HCT116 (cell line): Measurements from ENCODE around the gene BRINP3.

Experiments
- CEBPB ChIP-seq: IDR thresholded peaks from 2 replicates; pipeline ENCODE4 v1.6.1; 2012; ENCODE audit warnings: low read depth
- JUND ChIP-seq: IDR thresholded peaks from 2 replicates; pipeline ENCODE4 v1.6.1; 2012
- POLR2A ChIP-seq: IDR thresholded peaks from 2 replicates; pipeline ENCODE4 v1.7.0; 2011; ENCODE audit warnings: borderline replicate concordance; ENCODE audit not compliant: insufficient read depth, insufficient read length; ENCODE audit errors: extremely low read depth
- POLR2AphosphoS5 ChIP-seq: IDR thresholded peaks from 2 replicates; pipeline ENCODE4 v1.6.1; 2011; ENCODE audit warnings: mild to moderate bottlenecking, low read depth, low read length, moderate library complexity
- SIN3A ChIP-seq: IDR thresholded peaks from 2 replicates; pipeline ENCODE4 v1.6.1; 2012; ENCODE audit warnings: low read depth
- ZNF274 ChIP-seq: fragments of 200-500 bp; sonication (Bioruptor generic); IDR thresholded peaks from 2 replicates; pipeline ENCODE4 v1.6.1; 2014; ENCODE audit warnings: mild to moderate bottlenecking, low read depth, low read length, inconsistent platforms
- TF ChIP-seq, protein P1 (sequence below), 3 experiments: fragments of 200-600 bp in 1 of 3; sonication (generic) in 1 of 3; IDR thresholded peaks in 2 of 3; conservative IDR thresholded peaks in 1 of 3; 2 replicates each; pipeline ENCODE4 v1.5.1; 2012 to 2017; ENCODE audit warnings: low read depth in 2 of 3, low read length in 2 of 3, antibody characterized with exemption in 1 of 3, borderline replicate concordance in 1 of 3, control low read depth in 1 of 3, mild to moderate bottlenecking in 1 of 3, mixed read lengths in 1 of 3, mixed run types in 1 of 3, moderate library complexity in 1 of 3; ENCODE audit not compliant: insufficient read depth in 1 of 3
- TF ChIP-seq, protein P2 (sequence below): IDR thresholded peaks from 2 replicates; pipeline ENCODE4 v1.6.1; 2011; ENCODE audit warnings: mild to moderate bottlenecking, low read length, moderate library complexity; ENCODE audit not compliant: insufficient replicate concordance; ENCODE audit errors: extremely low read depth
- TF ChIP-seq, protein P3 (sequence below): IDR thresholded peaks from 2 replicates; pipeline ENCODE4 v1.6.1; 2012; ENCODE audit warnings: low read depth

DNA sequence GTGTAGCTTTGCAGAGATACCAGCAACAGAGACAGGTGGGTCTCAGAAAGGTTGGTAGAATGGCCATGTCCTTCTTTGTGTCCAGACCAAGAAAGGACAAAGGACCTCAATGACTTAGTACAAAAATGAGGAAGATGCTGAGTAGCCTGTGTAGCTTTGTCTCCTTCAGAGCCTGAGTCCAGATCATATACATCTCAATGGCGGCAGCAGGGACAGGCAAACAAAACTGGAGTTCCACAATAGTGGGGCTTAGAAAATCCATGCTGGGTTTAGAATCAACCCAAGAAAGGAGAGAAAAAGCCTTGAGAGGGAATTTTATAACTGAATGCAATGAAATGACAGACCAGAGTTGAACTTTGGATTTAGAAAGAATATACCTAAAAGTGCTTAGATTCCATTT is 339.0 kb downstream of the BRINP3 start:
- TF ChIP-seq, protein P1, sequence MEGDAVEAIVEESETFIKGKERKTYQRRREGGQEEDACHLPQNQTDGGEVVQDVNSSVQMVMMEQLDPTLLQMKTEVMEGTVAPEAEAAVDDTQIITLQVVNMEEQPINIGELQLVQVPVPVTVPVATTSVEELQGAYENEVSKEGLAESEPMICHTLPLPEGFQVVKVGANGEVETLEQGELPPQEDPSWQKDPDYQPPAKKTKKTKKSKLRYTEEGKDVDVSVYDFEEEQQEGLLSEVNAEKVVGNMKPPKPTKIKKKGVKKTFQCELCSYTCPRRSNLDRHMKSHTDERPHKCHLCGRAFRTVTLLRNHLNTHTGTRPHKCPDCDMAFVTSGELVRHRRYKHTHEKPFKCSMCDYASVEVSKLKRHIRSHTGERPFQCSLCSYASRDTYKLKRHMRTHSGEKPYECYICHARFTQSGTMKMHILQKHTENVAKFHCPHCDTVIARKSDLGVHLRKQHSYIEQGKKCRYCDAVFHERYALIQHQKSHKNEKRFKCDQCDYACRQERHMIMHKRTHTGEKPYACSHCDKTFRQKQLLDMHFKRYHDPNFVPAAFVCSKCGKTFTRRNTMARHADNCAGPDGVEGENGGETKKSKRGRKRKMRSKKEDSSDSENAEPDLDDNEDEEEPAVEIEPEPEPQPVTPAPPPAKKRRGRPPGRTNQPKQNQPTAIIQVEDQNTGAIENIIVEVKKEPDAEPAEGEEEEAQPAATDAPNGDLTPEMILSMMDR (IDR thresholded peaks at IDR 0.05 in 2 of 3, conservative IDR thresholded peaks at IDR 0.05 in 1 of 3; ENCODE audit: borderline replicate concordance in 1 of 3, insufficient read depth in 1 of 3, low read depth in 2 of 3, low read length in 2 of 3): no peak
- TF ChIP-seq CEBPB: no peak
- TF ChIP-seq POLR2A: no peak
- TF ChIP-seq JUND: no peak
- no peak for TF ChIP-seq SIN3A
- TF ChIP-seq POLR2AphosphoS5: no peak
- TF ChIP-seq, protein P2, sequence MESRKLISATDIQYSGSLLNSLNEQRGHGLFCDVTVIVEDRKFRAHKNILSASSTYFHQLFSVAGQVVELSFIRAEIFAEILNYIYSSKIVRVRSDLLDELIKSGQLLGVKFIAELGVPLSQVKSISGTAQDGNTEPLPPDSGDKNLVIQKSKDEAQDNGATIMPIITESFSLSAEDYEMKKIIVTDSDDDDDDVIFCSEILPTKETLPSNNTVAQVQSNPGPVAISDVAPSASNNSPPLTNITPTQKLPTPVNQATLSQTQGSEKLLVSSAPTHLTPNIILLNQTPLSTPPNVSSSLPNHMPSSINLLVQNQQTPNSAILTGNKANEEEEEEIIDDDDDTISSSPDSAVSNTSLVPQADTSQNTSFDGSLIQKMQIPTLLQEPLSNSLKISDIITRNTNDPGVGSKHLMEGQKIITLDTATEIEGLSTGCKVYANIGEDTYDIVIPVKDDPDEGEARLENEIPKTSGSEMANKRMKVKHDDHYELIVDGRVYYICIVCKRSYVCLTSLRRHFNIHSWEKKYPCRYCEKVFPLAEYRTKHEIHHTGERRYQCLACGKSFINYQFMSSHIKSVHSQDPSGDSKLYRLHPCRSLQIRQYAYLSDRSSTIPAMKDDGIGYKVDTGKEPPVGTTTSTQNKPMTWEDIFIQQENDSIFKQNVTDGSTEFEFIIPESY: no peak
- TF ChIP-seq, protein P3, sequence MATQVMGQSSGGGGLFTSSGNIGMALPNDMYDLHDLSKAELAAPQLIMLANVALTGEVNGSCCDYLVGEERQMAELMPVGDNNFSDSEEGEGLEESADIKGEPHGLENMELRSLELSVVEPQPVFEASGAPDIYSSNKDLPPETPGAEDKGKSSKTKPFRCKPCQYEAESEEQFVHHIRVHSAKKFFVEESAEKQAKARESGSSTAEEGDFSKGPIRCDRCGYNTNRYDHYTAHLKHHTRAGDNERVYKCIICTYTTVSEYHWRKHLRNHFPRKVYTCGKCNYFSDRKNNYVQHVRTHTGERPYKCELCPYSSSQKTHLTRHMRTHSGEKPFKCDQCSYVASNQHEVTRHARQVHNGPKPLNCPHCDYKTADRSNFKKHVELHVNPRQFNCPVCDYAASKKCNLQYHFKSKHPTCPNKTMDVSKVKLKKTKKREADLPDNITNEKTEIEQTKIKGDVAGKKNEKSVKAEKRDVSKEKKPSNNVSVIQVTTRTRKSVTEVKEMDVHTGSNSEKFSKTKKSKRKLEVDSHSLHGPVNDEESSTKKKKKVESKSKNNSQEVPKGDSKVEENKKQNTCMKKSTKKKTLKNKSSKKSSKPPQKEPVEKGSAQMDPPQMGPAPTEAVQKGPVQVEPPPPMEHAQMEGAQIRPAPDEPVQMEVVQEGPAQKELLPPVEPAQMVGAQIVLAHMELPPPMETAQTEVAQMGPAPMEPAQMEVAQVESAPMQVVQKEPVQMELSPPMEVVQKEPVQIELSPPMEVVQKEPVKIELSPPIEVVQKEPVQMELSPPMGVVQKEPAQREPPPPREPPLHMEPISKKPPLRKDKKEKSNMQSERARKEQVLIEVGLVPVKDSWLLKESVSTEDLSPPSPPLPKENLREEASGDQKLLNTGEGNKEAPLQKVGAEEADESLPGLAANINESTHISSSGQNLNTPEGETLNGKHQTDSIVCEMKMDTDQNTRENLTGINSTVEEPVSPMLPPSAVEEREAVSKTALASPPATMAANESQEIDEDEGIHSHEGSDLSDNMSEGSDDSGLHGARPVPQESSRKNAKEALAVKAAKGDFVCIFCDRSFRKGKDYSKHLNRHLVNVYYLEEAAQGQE: no peak
- TF ChIP-seq ZNF274: no peak
